Tibial artery (tissue), 4 donors: ENCODE results near the gene TCEA2.

Experiments
- DNase-seq, 2 donors: peaks; one replicate each; pipeline ENCODE4 v3.0.0-alpha.2; 2019
- H3K27ac ChIP-seq, 2 donors: fragments of 200-600 bp; sonication (generic) in 1 of 2; 1 replicate in 1 of 2; 2 replicates in 1 of 2; pipeline ENCODE4 v1.5.1; 2018 to 2019; ENCODE audit warnings: mild to moderate bottlenecking in 1 of 2
- H3K27me3 ChIP-seq, 2 donors: fragments of 200-600 bp; sonication (generic) in 1 of 2; one replicate each; pipeline versions ENCODE4 v1.5.1 to v1.6.0; 2016 to 2019
- H3K36me3 ChIP-seq, 3 donors: fragments of 200-600 bp; sonication (generic) in 2 of 3; one replicate each; pipeline ENCODE4 v1.5.1; 2016 to 2019; ENCODE audit warnings: mild to moderate bottlenecking in 2 of 3
- H3K4me1 ChIP-seq, 4 donors: fragments of 200-600 bp; sonication (generic) in 2 of 4; 1 replicate in 3 of 4; 2 replicates in 1 of 4; pipeline ENCODE4 v1.5.1; 2016 to 2019
- H3K4me3 ChIP-seq, 2 donors: fragments of 200-600 bp; sonication (generic) in 1 of 2; 1 replicate in 1 of 2; 2 replicates in 1 of 2; pipeline ENCODE4 v1.5.1; 2018 to 2019; ENCODE audit warnings: mild to moderate bottlenecking in 2 of 2
- H3K9me3 ChIP-seq, 3 donors: fragments of 200-600 bp; sonication (generic) in 1 of 3; one replicate each; pipeline ENCODE4 v1.5.1; 2016 to 2019
- CTCF ChIP-seq, 2 experiments: fragments of 200-600 bp in 1 of 2; fragments of 450-650 bp in 1 of 2; IDR thresholded peaks; one replicate each; pipeline ENCODE4 v1.5.1; 2017 to 2019; ENCODE audit warnings: antibody characterized with exemption in 2 of 2, mild to moderate bottlenecking in 1 of 2, moderate library complexity in 1 of 2
- intact Hi-C: fragments of 100-400 bp; cut with DNase I; formaldehyde crosslinking; loops from one replicate; pipeline ENCODE4 v1.15.0; 2023; ENCODE audit warnings: low total_unique reads

Gene TCEA2

GRCh38 chr20:64068386-64069208 lies 5.6 kb downstream of the TCEA2 start:
- no peak for TF ChIP-seq CTCF (IDR thresholded peaks at IDR 0.05)
- intact Hi-C loops: no loop called here
- no peak for DNase-seq
- Histone ChIP-seq H3K27ac (no peak overlapping the region), H3K27me3 (no peaks in the 10 kb centered on the region), H3K36me3 (peaks cover 0 to 48% (median 12%) of the 10 kb centered on the region in 3 donors), H3K9me3 (no peaks in the 10 kb centered on the region), H3K4me1 (peaks cover 0 to 24% (median 18%) of the 10 kb centered on the region in 4 donors), H3K4me3 (no peak overlapping the region)

DNA sequence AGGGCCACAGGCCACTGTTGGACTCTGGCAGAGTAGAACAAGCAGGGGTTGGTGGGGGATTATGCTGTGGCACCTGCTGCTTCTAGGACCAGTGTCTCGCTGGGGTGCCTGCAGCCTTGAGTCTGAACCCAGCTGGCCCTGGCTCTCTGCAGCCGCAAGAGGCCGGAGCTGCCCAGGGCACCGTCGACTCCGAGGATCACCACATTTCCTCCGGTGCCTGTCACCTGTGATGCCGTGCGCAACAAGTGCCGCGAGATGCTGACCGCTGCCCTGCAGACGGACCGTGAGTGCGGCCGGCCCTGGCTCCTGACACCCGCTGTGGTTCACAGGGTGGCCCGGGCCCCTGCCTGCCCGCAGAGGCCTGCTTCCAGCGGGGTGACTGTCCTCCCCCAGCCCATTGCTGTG lies 6.2 kb downstream of the TCEA2 start:
- no peak overlapping the region for H3K27ac ChIP-seq
- H3K4me1 ChIP-seq: peaks cover 0 to 17% (median 13%) of the 10 kb centered on the region in 4 donors

DNA sequence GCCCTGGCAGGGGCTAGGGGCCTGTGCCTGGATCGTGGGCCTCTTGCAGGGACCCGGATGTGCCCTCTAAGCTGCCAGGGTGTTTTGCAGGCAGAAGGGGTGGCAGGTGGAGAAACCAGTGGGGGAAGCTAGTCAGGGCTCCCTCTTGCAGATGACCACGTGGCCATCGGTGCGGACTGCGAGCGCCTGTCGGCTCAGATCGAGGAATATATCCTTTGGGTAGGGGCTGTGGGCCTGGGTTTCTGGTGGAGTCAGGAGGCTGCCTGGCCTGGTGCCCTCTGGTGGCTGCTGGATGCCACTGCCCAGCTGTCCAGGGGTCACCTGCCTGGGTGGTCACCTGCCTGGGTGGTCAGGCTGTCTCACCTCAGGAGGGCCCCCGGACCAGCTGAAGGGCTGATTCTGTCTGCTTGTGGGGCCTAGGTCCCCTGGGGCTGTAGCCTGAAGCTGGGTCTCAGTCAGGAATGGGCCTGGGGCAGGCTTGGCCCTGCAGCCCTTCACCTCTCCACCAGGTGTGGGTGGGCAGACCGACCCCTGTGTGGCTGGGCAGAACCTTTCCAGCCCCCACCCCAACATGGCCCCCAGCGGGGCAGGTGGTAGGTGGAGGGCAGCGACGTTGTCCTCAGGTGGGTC lies 6.7 kb downstream of the TCEA2 start:
- Histone ChIP-seq H3K9me3 (no peaks in the 10 kb centered on the region), H3K27ac (no peak overlapping the region), H3K4me3 (no peak overlapping the region), H3K27me3 (no peaks in the 10 kb centered on the region), H3K36me3 (peaks cover 0 to 59% (median 23%) of the 10 kb centered on the region in 3 donors), H3K4me1 (peaks cover 0 to 12% (median 8%) of the 10 kb centered on the region in 4 donors)
- intact Hi-C loops: no loop called here
- DNase-seq: no peak
- TF ChIP-seq CTCF (IDR thresholded peaks at IDR 0.05): peak; percentile 35 to 56

More for the DNA sequence above, 6.2 kb downstream of the TCEA2 start:
- no peak for DNase-seq
- intact Hi-C loops: no loop called here
- Histone ChIP-seq H3K4me3 (no peak overlapping the region), H3K27me3 (no peaks in the 10 kb centered on the region), H3K9me3 (no peaks in the 10 kb centered on the region), H3K36me3 (peaks cover 0 to 54% (median 18%) of the 10 kb centered on the region in 3 donors)
- TF ChIP-seq CTCF (IDR thresholded peaks at IDR 0.05): no peak

DNA sequence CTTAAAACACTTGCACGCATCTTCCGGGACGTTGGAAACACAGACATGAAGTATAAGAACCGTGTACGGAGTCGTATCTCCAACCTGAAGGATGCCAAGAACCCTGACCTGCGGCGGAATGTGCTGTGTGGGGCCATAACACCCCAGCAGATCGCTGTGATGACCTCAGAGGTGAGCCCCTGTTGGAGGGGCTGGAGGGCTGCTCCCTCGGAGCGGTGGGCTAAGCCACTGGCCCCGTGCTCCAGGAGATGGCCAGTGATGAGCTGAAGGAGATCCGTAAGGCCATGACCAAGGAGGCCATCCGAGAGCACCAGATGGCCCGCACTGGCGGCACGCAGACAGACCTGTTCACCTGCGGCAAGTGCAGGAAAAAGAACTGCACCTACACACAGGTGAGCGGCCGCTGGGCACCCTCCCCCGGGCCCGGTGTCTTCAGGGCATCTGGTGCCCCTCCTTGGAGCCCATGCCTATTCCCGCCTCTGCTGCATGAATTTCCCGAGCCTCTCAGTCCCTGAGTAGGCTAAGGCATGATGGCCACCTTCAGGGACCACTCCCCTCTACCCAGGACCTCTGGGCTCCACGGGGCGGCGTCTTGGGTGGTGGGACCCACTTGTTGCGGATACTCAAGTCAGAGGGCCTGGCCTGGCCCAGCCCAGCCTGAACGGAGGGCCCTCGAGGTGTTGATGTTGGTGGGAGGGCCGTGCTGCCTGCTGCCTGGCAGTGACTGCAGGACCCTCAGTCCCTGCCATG lies 7.4 kb downstream of the TCEA2 start:
- intact Hi-C loops: no loop called here
- no peak overlapping the region for H3K4me3 ChIP-seq
- no peaks in the 10 kb centered on the region for H3K27me3 ChIP-seq
- H3K27ac ChIP-seq: no peak overlapping the region
- no peak for TF ChIP-seq CTCF (IDR thresholded peaks at IDR 0.05)
- H3K4me1 ChIP-seq: peaks cover 0 to 12% (median 5%) of the 10 kb centered on the region in 4 donors
- peaks cover 0 to 63% (median 30%) of the 10 kb centered on the region in 3 donors for H3K36me3 ChIP-seq
- no peak for DNase-seq
- H3K9me3 ChIP-seq: no peaks in the 10 kb centered on the region
